Naive B cell (primary cell): ENCODE measurements around the gene ST6GAL1. TPM values are rescaled to one million over a fixed set of nuclear protein-coding genes. Genes with fewer than 3 reads are reported as not detected.

Source experiments
- ATAC-seq, 2 donors: fragments of 150-1000 bp; cut with Tn5 transposase; 2 replicates each; pipeline ENCODE4 v1.10.0; 2021; ENCODE audit warnings: low read depth in 2 of 2, mild to moderate bottlenecking in 2 of 2, moderate library complexity in 2 of 2
- DNase-seq: peaks from one replicate; pipeline ENCODE4 v3.0.0; 2022
- H3K27ac Mint-ChIP-seq, 6 donors: one replicate each; pipeline ENCODE4 v1.8.0; 2020 to 2022; ENCODE audit warnings: mild to moderate bottlenecking in 6 of 6, mixed read lengths in 6 of 6, moderate library complexity in 5 of 6, inconsistent platforms in 2 of 6
- H3K27me3 Mint-ChIP-seq, 3 donors: one replicate each; pipeline ENCODE4 v1.8.0; 2021 to 2022; ENCODE audit warnings: mixed read lengths in 3 of 3, mild to moderate bottlenecking in 1 of 3
- H3K36me3 Mint-ChIP-seq, 2 donors: one replicate each; pipeline ENCODE4 v1.8.0; 2020 to 2022; ENCODE audit warnings: mixed read lengths in 2 of 2, inconsistent platforms in 1 of 2, mild to moderate bottlenecking in 1 of 2
- H3K4me1 Mint-ChIP-seq, 3 donors: one replicate each; pipeline ENCODE4 v1.8.0; 2020 to 2022; ENCODE audit warnings: mixed read lengths in 3 of 3, inconsistent platforms in 1 of 3, mild to moderate bottlenecking in 1 of 3, moderate library complexity in 1 of 3
- H3K4me3 Mint-ChIP-seq, 8 donors: one replicate each; pipeline ENCODE4 v1.8.0; 2020 to 2022; ENCODE audit warnings: mild to moderate bottlenecking in 8 of 8, mixed read lengths in 8 of 8, moderate library complexity in 8 of 8, inconsistent platforms in 2 of 8
- H3K9me3 Mint-ChIP-seq, 7 donors: one replicate each; pipeline ENCODE4 v1.8.0; 2020 to 2022; ENCODE audit warnings: mixed read lengths in 7 of 7, mild to moderate bottlenecking in 5 of 7, inconsistent platforms in 2 of 7, moderate library complexity in 1 of 7
- polyA plus RNA-seq, 6 donors: library from polyadenylated mRNA; unstranded; fragments of 300-500 nt; fragmentation: Illumina TruSeq; gene quantifications; one replicate each; pipeline ENCODE4 v1.2.3, GENCODE V29; 2021; ENCODE audit warnings: low read depth in 6 of 6

Gene ST6GAL1
- polyA plus RNA-seq, 6 donors from 2014 or later: 210 to 330 (median 253) TPM

GRCh38 chr3:186921578-186921977 lies 8.7 kb upstream of the ST6GAL1 start:
- ATAC-seq (no peak), DNase-seq (no peak)
- H3K27ac Mint-ChIP-seq: no peak overlapping the region

GRCh38 chr3:186922224-186922623 lies 8.1 kb upstream of the ST6GAL1 start:
- Mint-ChIP-seq H3K27ac (no peak overlapping the region), H3K4me1 (peaks cover 18 to 35% (median 24%) of the 10 kb centered on the region in 3 donors), H3K4me3 (no peak overlapping the region), H3K27me3 (no peaks in the 10 kb centered on the region), H3K9me3 (no peaks in the 10 kb centered on the region), H3K36me3 (no peaks in the 10 kb centered on the region)
- DNase-seq (no peak), ATAC-seq (no peak)

More at GRCh38 chr3:186921578-186921977, 8.7 kb upstream of the ST6GAL1 start:
- H3K9me3 Mint-ChIP-seq: no peaks in the 10 kb centered on the region
- peaks cover 21 to 36% (median 26%) of the 10 kb centered on the region in 3 donors for H3K4me1 Mint-ChIP-seq
- no peaks in the 10 kb centered on the region for H3K36me3 Mint-ChIP-seq
- no peaks in the 10 kb centered on the region for H3K27me3 Mint-ChIP-seq
- no peak overlapping the region for H3K4me3 Mint-ChIP-seq

- Mint-ChIP-seq H3K9me3 (no peaks in the 10 kb centered on the region), H3K27me3 (no peaks in the 10 kb centered on the region), H3K36me3 (no peaks in the 10 kb centered on the region), H3K4me3 (no peak overlapping the region), H3K4me1 (peaks cover 15 to 32% (median 20%) of the 10 kb centered on the region in 3 donors), H3K27ac (no peak overlapping the region)
- ATAC-seq (no peak), DNase-seq (no peak)
Measured at GRCh38 chr3:186922790-186923189, 7.5 kb upstream of the ST6GAL1 start.

GRCh38 chr3:186923241-186923640 lies 7.1 kb upstream of the ST6GAL1 start:
- Mint-ChIP-seq H3K27me3 (no peaks in the 10 kb centered on the region), H3K4me3 (no peak overlapping the region), H3K36me3 (no peaks in the 10 kb centered on the region), H3K4me1 (peaks cover 14 to 28% (median 17%) of the 10 kb centered on the region in 3 donors), H3K27ac (no peak overlapping the region), H3K9me3 (peaks cover 0 to under 1% (median 0%) of the 10 kb centered on the region in 7 donors)
- DNase-seq: no peak
- ATAC-seq: no peak

GRCh38 chr3:186925826-186926225 lies 4.5 kb upstream of the ST6GAL1 start:
- Mint-ChIP-seq H3K27me3 (no peaks in the 10 kb centered on the region), H3K36me3 (no peaks in the 10 kb centered on the region), H3K27ac (peak overlapping the region in 2 of 6 donors; percentile 13 to 45), H3K4me1 (peaks cover 21 to 35% (median 26%) of the 10 kb centered on the region in 3 donors), H3K4me3 (peak overlapping the region in 1 of 8 donors; percentile 40), H3K9me3 (peaks cover 0 to 4% (median 0%) of the 10 kb centered on the region in 7 donors)
- DNase-seq (no peak), ATAC-seq (no peak)

- Mint-ChIP-seq H3K4me3 (peak overlapping the region in 7 of 8 donors; percentile 41 to 100 (median 97)), H3K36me3 (peaks cover 0 to 5% of the 10 kb centered on the region in 2 donors), H3K27ac (peak overlapping the region in 3 of 6 donors; percentile 71 to 95 (median 87))
Measured at GRCh38 chr3:186929186-186929585, 1.1 kb upstream of the ST6GAL1 start.

GRCh38 chr3:186929685-186930084 lies 641 bp upstream of the ST6GAL1 start:
- Mint-ChIP-seq H3K4me3 (peak overlapping the region; percentile 97 to 100 (median 99)), H3K27ac (peak overlapping the region in 5 of 6 donors; percentile 15 to 99 (median 94)), H3K36me3 (peaks cover 0 to 5% of the 10 kb centered on the region in 2 donors), H3K27me3 (no peaks in the 10 kb centered on the region), H3K4me1 (peaks cover 48 to 62% (median 56%) of the 10 kb centered on the region in 3 donors), H3K9me3 (peaks cover 0 to 4% (median 0%) of the 10 kb centered on the region in 7 donors)
- no peak for DNase-seq
- ATAC-seq: no peak

More at GRCh38 chr3:186929186-186929585, 1.1 kb upstream of the ST6GAL1 start:
- peaks cover 48 to 58% (median 53%) of the 10 kb centered on the region in 3 donors for H3K4me1 Mint-ChIP-seq
- no peaks in the 10 kb centered on the region for H3K27me3 Mint-ChIP-seq
- H3K9me3 Mint-ChIP-seq: peaks cover 0 to 4% (median 0%) of the 10 kb centered on the region in 7 donors
- ATAC-seq (no peak), DNase-seq (no peak)

GRCh38 chr3:186930641-186931531 lies 560 bp downstream of the ST6GAL1 start:
- H3K27ac Mint-ChIP-seq: peak overlapping the region; percentile 94 to 99 (median 96)
- H3K36me3 Mint-ChIP-seq: peaks cover 7 to 12% of the 10 kb centered on the region in 2 donors
- peaks cover 0 to 4% (median 0%) of the 10 kb centered on the region in 7 donors for H3K9me3 Mint-ChIP-seq
- peaks cover 51 to 63% (median 58%) of the 10 kb centered on the region in 3 donors for H3K4me1 Mint-ChIP-seq
- ATAC-seq: peak; percentile 83
- peak; percentile 82 for DNase-seq
- H3K4me3 Mint-ChIP-seq: peak overlapping the region; percentile 97 to 100 (median 99)
- H3K27me3 Mint-ChIP-seq: no peaks in the 10 kb centered on the region

GRCh38 chr3:186931532-186932280 lies 1.4 kb downstream of the ST6GAL1 start:
- peaks cover 0 to 4% (median 0%) of the 10 kb centered on the region in 7 donors for H3K9me3 Mint-ChIP-seq
- H3K4me3 Mint-ChIP-seq: peak overlapping the region; percentile 97 to 100 (median 99)
- H3K36me3 Mint-ChIP-seq: peaks cover 7 to 12% of the 10 kb centered on the region in 2 donors
- ATAC-seq (peak; percentile 9 to 22), DNase-seq (peak; percentile 29)
- peaks cover 48 to 60% (median 55%) of the 10 kb centered on the region in 3 donors for H3K4me1 Mint-ChIP-seq
- H3K27me3 Mint-ChIP-seq: no peaks in the 10 kb centered on the region
- H3K27ac Mint-ChIP-seq: peak overlapping the region; percentile 94 to 99 (median 96)

GRCh38 chr3:186932281-186933181 lies 2.2 kb downstream of the ST6GAL1 start:
- Mint-ChIP-seq H3K9me3 (peaks cover 0 to 4% (median 0%) of the 10 kb centered on the region in 7 donors), H3K27ac (peak overlapping the region; percentile 94 to 99 (median 96)), H3K4me3 (peak overlapping the region; percentile 97 to 100 (median 99)), H3K4me1 (peaks cover 53 to 67% (median 58%) of the 10 kb centered on the region in 3 donors), H3K27me3 (no peaks in the 10 kb centered on the region), H3K36me3 (peaks cover 7 to 12% of the 10 kb centered on the region in 2 donors)
- DNase-seq: no peak
- ATAC-seq: no peak

- peak overlapping the region in 5 of 6 donors; percentile 9 to 95 (median 83) for H3K27ac Mint-ChIP-seq
- H3K4me3 Mint-ChIP-seq: peak overlapping the region in 6 of 8 donors; percentile 38 to 100 (median 99)
- no peaks in the 10 kb centered on the region for H3K27me3 Mint-ChIP-seq
- DNase-seq: no peak
- peaks cover 13 to 19% of the 10 kb centered on the region in 2 donors for H3K36me3 Mint-ChIP-seq
- no peak for ATAC-seq
- peaks cover 61 to 74% (median 68%) of the 10 kb centered on the region in 3 donors for H3K4me1 Mint-ChIP-seq
- no peaks in the 10 kb centered on the region for H3K9me3 Mint-ChIP-seq
Measured at GRCh38 chr3:186933816-186934215, 3.5 kb downstream of the ST6GAL1 start.

- Mint-ChIP-seq H3K4me1 (peaks cover 59 to 71% (median 71%) of the 10 kb centered on the region in 3 donors), H3K36me3 (peaks cover 16 to 19% of the 10 kb centered on the region in 2 donors), H3K4me3 (peak overlapping the region in 2 of 8 donors; percentile 44 to 70), H3K9me3 (no peaks in the 10 kb centered on the region), H3K27me3 (no peaks in the 10 kb centered on the region), H3K27ac (peak overlapping the region in 4 of 6 donors; percentile 12 to 93 (median 68))
- DNase-seq (no peak), ATAC-seq (no peak)
Measured at GRCh38 chr3:186935133-186935532, 4.8 kb downstream of the ST6GAL1 start.
